ENCODE results near the gene ALG2. TPM values are rescaled to one million over a fixed set of nuclear protein-coding genes. Genes with fewer than 3 reads are reported as not detected.

Gene ALG2
- 10 to 100 TPM; 17.3 to 23.2 (median 20.7) TPM for total RNA-seq
- total RNA-seq (2013) = 28.5 TPM

GRCh38 chr9:99221621-99222415 lies at the start of gene ALG2, which contains the start of gene SEC61B:
Gene ALG2 (minus strand): TSS chr9:99221942. CDS start chr9:99221894, 48 bp downstream.
Gene SEC61B (plus strand): TSS chr9:99222282. CDS start chr9:99222364, 82 bp downstream.
- H3K4me3 ChIP-seq (ENCODE audit: low read length) = peak within 1 kb of the TSS; percentile 84
- no peaks in the 10 kb centered on the region for H3K27me3 ChIP-seq (ENCODE audit: control insufficient read depth, insufficient read depth, low read length)
- WGBS (ENCODE audit: insufficient coverage) = under 1% methylated on average over 70 of the region's 70 CpGs
- Mint-ChIP-seq H3K27me3 (ENCODE audit: low read depth in 2 of 2) (no peaks in the 10 kb centered on the region), H3K36me3 (peaks cover 10% of the 10 kb centered on the region), H3K4me1 (peaks cover 73 to 82% of the 10 kb centered on the region in 2 donors), H3K27ac (peak within 1 kb of the TSS; percentile 99 to 100), H3K9me3 (no peaks in the 10 kb centered on the region), H3K4me3 (peak within 1 kb of the TSS; percentile 99)
- H3K9me3 ChIP-seq (ENCODE audit: control insufficient read depth, insufficient read depth, low read length) = no peaks in the 10 kb centered on the region
- peak within 1 kb of the TSS; percentile 97 for H3K27ac ChIP-seq (ENCODE audit: low read length)
- DNase-seq (peak; percentile 93 to 96), ATAC-seq (peak; percentile 88 to 95 (median 89))
- peaks cover 15% of the 10 kb centered on the region for H3K36me3 ChIP-seq (ENCODE audit: control insufficient read depth, insufficient read depth, low read length)
- no peak for TF ChIP-seq CTCF (IDR thresholded peaks at IDR 0.05)
- peaks cover 23% of the 10 kb centered on the region for H3K4me1 ChIP-seq (ENCODE audit: control insufficient read depth, insufficient read depth, low read length)
- intact Hi-C loops (cut with micrococcal nuclease) = loop anchor here (5.0 kb wide), 1 partner anchor 595 kb away; no protein-coding TSS in a partner anchor

- no peaks in the 10 kb centered on the region for H3K36me3 Mint-ChIP-seq
- Histone ChIP-seq H3K4me1 (ENCODE audit: control insufficient read depth, insufficient read depth, low read length) (peaks cover 7% of the 10 kb centered on the region), H3K27ac (ENCODE audit: low read length) (no peak overlapping the region), H3K36me3 (ENCODE audit: control insufficient read depth, insufficient read depth, low read length) (no peaks in the 10 kb centered on the region), H3K4me3 (ENCODE audit: low read length) (no peak overlapping the region), H3K27me3 (ENCODE audit: control insufficient read depth, insufficient read depth, low read length) (no peaks in the 10 kb centered on the region), H3K9me3 (ENCODE audit: control insufficient read depth, insufficient read depth, low read length) (no peaks in the 10 kb centered on the region)
- H3K4me3 Mint-ChIP-seq = no peak overlapping the region
- H3K4me1 Mint-ChIP-seq = peaks cover 11% of the 10 kb centered on the region in 2 donors
- H3K27ac Mint-ChIP-seq = no peak overlapping the region
- no peak for TF ChIP-seq CTCF (IDR thresholded peaks at IDR 0.05)
- intact Hi-C loops (cut with micrococcal nuclease) = no loop called here
- peaks cover 9 to 15% of the 10 kb centered on the region in 2 donors for H3K27me3 Mint-ChIP-seq (ENCODE audit: low read depth in 2 of 2)
- no peak for ATAC-seq
- DNase-seq = no peak
- WGBS (ENCODE audit: insufficient coverage) = 46% methylated on average over 2 of the region's 3 CpGs
- H3K9me3 Mint-ChIP-seq = no peaks in the 10 kb centered on the region
These were observed 48.7 kb upstream of the ALG2 start for GRCh38 chr9:99270491-99270890.

- H3K27me3 Mint-ChIP-seq (ENCODE audit: low read depth in 2 of 2) = peaks cover 9 to 15% of the 10 kb centered on the region in 2 donors
- WGBS (ENCODE audit: insufficient coverage) = 93% methylated on average over 3 of the region's 3 CpGs
- no peak overlapping the region for H3K27ac Mint-ChIP-seq
- H3K4me3 ChIP-seq (ENCODE audit: low read length) = no peak overlapping the region
- H3K4me3 Mint-ChIP-seq = no peak overlapping the region
- TF ChIP-seq CTCF (IDR thresholded peaks at IDR 0.05) = no peak
- ATAC-seq (no peak), DNase-seq (no peak)
- no peaks in the 10 kb centered on the region for H3K9me3 ChIP-seq (ENCODE audit: control insufficient read depth, insufficient read depth, low read length)
- H3K36me3 Mint-ChIP-seq = no peaks in the 10 kb centered on the region
- H3K4me1 Mint-ChIP-seq = peaks cover 11% of the 10 kb centered on the region in 2 donors
- intact Hi-C loops (cut with micrococcal nuclease) = loop anchor here (5.0 kb wide), 1 partner anchor 1053 kb away; no protein-coding TSS in a partner anchor
- no peaks in the 10 kb centered on the region for H3K9me3 Mint-ChIP-seq
- H3K36me3 ChIP-seq (ENCODE audit: control insufficient read depth, insufficient read depth, low read length) = no peaks in the 10 kb centered on the region
- peaks cover 7% of the 10 kb centered on the region for H3K4me1 ChIP-seq (ENCODE audit: control insufficient read depth, insufficient read depth, low read length)
- no peak overlapping the region for H3K27ac ChIP-seq (ENCODE audit: low read length)
- H3K27me3 ChIP-seq (ENCODE audit: control insufficient read depth, insufficient read depth, low read length) = no peaks in the 10 kb centered on the region
These were observed 47.7 kb upstream of the ALG2 start for GRCh38 chr9:99269416-99269815.

Measured in natural killer cell (primary cell).